ENCODE measurements around the gene GRB14.
A peak's percentile ranks its signal among the peaks of the same experiment; 100 is the strongest.

The GRB14 gene

GRCh38 chr2:164613321-164613982 is 7.8 kb downstream of the GRB14 start:
- DNase-seq (ENCODE audit: low spot score): no peak

DNA sequence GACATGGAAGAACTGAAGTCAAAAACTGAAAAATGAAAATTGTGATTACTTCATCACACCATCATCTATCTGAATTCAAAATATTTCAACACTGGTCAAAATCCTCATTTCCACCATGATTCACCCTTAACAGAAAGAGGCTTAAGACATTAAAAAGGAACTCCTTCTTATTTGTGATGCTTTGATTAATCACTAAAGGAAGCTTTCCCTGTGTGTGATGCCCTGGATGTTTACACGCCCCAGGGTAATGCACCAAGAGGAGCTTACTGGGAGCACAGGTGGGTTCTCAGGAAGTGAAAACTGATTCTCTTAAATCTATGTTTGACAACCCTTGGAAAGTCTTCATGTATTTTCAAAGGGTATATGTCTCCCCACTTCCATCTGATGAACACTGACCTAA is 11.5 kb downstream of the GRB14 start:
- no peak for DNase-seq (ENCODE audit: low spot score)

DNA sequence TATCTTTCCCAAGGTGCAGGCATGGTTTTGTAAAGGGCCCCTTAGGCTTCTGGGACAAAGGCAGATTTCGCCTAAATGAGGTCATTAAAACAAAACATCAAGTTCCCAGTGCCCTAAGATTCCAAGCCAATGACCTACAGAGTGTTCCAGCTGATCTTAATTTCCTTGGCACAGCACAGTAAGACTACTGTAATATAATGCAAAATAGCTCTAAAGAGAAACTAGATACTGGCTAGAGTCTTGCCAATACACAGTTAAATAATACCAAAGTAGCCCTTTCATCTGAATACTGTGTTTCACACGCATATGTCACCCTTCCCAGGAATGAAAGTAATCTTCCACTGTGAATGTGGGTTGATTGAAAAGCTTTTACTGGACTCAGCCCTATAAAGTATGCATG is 14.7 kb downstream of the GRB14 start:
- no peak for DNase-seq (ENCODE audit: low spot score)

GRCh38 chr2:164605295-164605694 is 16.0 kb downstream of the GRB14 start:
- DNase-seq (ENCODE audit: low spot score): no peak

DNA sequence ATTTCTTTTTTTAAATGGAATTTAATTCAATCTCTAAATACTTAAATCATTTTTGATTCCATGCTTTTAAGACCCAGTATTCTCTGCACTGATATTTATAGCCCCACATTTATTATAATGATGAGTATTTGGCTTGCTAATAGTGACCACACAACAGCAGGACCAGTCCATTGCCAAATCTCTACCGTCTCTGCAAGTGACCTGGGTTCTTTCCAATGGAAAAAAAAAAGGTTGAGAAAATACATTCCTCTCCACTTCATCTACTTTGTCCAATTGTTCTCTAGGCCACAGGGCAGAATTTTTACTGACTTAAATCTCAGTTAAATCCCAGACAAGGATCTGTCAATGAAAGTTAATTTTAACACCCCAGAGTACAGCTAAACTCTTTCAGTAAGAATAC is 20.5 kb downstream of the GRB14 start:
- no peak for DNase-seq (ENCODE audit: low spot score)

- peak; percentile 38 for DNase-seq (ENCODE audit: low spot score)
These were observed 21.2 kb downstream of the GRB14 start for GRCh38 chr2:164599954-164600589.

DNA sequence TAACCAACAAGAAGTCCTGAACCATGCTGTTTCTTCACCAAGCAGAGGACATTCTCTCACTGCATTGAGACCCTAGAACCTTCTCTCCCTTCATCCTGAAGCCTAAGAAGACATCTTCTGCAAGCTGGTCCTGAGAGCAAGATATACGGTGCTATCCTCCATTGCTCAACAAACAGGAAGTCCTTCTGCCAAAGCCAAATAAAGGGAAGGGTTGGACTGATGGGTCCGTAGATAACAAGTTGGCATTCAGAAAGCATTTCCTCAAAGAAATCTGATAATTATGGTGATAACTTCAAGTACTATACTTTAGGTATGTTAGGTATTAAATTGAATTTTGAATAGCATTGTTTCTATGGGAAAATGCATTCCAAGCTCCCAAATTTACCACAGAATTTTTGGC is 23.3 kb downstream of the GRB14 start:
- no peak for DNase-seq (ENCODE audit: low spot score)

DNA sequence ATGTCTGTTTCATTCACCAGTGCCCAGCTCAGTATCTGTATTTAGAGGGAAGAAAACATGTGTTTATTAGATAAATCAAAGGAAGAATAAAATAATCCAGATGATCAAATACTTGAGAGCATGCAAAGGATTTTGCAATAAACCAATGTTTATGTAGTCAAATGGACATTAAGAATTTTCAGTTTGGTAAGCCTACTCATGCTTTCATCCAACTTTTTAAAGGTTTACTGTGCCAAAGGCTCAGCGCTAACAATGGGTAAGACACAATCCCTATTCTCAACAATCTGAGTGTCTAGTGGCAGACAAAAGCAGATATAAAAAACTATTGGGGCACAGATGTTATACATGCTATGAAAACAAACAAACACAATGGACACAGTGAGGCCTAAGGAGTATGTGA is 26.3 kb downstream of the GRB14 start:
- no peak for DNase-seq (ENCODE audit: low spot score)

DNA sequence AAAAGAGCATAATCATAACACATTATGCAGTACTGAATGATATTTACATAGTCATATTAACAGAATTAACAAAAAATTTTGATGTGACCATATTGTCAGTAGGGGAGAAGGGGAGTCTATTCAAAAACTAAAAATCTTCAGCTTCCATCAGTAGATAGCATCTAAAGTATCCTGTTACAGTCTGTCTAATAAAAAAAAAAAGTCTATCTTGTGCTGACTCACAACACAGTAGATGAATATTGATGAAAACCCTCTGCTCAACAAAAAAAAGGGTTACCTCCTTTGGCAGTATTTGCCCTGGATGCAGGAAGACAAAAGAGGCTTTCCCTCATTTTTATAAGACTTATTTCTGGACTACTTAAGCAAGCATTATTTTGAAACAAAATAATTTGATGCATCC is 27.3 kb downstream of the GRB14 start:
- DNase-seq (ENCODE audit: low spot score): no peak

DNA sequence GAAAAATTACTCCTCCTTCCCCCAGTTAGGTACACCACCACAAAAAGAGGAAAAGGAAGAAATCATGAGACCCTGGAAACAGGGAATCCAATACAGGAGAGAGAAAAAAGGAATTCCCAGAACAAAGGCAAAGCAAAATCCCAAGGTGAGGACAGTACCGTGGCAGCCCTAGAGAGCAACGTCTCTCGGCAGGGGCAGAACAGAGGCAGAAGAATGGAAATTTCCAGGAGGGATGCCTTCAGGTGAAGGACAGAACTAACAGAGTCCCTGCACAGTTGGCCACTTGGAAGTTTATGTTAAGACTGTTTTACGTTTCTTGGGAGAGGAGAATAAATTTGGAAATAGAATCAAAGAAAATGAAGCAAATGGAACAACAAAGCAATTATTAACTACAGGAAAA is 27.7 kb downstream of the GRB14 start:
- DNase-seq (ENCODE audit: low spot score): no peak

DNA sequence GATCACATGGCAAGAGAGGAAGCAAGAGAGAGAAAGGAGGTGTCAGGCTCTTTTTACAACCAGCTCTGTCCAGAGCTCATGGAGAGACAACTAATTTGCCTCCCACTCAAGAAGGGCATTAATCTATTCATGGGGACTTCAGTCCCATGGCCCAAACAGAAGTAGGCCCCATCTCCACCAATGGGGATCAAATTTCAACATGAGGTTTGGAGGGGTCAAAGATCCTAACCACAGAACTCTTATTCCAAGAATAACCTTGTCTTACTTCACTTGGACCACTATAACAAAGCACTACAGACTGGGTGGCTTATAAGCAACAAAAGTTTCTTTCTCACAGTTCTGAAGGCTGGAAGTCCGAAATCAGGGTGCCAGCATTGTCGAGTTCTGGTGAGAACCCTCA is 31.8 kb downstream of the GRB14 start:
- no peak for DNase-seq (ENCODE audit: low spot score)

GRCh38 chr2:164581050-164581449 is 40.2 kb downstream of the GRB14 start:
- no peak for DNase-seq (ENCODE audit: low spot score)

DNA sequence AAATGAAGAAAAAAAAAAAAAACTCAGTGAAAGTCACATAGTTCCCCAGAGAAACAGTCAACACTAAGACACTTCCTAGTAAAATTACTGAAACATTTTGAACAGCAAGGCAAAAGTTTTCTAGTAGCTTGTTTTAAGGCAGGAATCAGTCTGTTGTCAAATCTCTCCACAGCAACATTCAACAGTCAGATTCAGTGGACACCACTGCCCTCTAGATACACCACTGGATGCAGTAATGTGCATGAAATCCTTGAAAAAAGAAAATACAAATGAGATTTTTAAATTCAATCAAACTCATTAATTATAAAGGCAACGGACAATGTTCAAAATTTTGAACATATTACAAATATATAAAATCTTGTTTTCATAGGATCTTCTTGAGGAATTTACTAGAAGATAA is 46.4 kb downstream of the GRB14 start:
- DNase-seq (ENCODE audit: low spot score): no peak

DNA sequence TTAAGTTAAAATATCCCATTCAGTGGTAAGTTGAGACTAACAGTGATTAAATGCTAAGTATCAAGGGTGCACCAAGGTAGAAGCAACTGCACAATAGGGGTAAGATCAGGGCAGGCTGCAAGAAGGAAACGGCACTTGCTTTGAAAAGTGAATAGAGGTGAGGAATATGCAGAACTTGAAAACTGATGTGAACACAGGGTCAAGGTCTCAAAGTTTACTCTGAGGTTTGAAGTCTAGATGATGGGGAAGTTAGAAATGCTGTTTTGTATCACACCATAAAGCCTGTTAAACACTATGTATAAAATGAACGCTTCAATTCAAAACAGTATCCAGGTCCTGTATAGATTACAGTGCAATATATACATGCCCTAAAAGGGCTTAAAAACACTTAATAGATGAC is 50.8 kb downstream of the GRB14 start:
- DNase-seq (ENCODE audit: low spot score): no peak

DNA sequence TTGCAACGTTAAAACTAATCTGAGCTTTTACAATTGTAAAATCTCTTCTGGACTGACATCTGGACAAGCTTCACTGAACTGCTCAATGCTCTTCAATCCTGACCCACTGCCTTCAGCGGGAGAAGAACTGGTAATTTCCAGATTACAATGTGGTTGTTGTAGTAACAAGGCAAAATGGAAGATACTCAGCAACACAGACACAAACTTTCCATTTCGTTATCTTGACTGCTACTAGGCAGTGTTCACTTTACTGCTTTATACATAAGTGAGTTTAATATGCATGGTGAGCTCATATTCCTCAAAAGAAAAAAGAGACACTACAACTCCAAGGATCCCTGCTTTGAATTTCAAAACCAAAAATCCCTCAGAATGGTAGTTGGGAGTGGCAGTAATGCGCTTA is 51.9 kb downstream of the GRB14 start:
- no peak for DNase-seq (ENCODE audit: low spot score)

DNA sequence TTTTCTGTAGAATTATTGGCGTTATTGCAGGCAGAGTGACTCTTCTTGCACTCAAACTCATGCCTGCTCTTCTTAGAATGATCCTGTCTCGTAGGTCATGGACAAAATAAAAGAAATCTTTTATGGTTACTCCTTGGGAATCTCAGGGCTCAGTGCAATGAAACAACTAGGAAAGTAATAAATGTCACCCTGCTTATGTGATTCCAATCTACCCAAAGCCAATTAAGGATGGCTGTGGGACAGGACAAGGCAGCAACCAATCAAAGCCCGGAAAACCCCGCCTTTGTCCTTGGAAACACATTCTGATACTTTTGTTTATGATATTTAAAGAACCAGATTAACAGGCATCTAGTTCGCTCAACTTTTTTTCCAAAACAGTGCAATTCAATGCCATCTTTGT is 53.0 kb downstream of the GRB14 start:
- no peak for DNase-seq (ENCODE audit: low spot score)

DNA sequence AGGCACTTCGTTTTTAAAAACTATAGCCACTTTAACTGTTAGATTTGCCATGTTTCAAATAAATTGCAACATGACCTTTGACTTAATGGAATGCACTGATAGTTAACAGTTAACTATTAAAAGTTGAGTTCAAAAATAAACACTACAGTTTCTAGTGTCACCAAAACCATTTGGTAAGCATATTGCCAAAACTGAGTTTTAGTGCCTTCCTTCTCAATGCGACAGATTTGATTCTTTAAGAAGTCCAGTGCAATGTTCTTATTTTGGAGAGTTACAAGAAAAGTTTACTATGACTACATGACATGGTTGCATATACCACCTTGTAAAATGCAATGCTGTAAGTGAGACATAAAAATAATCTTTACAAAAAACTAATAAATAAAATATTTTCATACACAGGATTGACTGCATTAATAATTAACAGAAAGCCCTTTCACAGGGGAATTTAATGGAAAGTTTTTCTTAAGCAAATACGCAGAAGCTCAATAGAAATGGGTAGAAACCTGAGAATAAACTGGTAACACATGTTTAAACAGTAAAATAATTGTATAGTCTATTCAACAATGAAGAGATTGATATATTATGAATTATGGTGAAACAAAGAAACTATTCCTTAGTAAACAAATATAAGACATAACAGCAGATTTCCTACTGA is 53.8 kb downstream of the GRB14 start:
- DNase-seq (ENCODE audit: low spot score): no peak

GRCh38 chr2:164565359-164565758 is 55.9 kb downstream of the GRB14 start:
- no peak for DNase-seq (ENCODE audit: low spot score)

GRCh38 chr2:164562666-164563065 is 58.6 kb downstream of the GRB14 start:
- DNase-seq (ENCODE audit: low spot score): no peak

GRCh38 chr2:164561991-164562390 is 59.3 kb downstream of the GRB14 start:
- DNase-seq (ENCODE audit: low spot score): no peak

DNA sequence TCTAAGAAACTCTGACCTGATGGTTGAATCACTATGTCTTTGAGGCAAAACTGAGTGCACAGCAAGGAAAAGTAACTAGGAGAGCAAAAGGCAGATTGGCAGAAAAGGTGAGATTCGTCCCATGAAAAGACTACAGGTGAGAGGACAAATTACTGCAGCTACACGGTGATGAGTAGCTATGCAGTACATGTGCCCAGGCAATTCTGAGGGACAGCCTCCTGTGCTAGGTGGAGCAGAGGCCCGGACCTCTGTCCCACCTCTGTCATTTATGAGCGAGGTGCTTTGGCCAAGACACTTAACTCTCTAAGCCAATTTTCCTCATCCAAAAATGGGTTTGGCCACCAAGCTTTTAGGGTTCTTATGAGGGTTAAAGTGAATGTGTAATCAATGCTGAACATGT is 59.9 kb downstream of the GRB14 start:
- DNase-seq (ENCODE audit: low spot score): no peak

DNA sequence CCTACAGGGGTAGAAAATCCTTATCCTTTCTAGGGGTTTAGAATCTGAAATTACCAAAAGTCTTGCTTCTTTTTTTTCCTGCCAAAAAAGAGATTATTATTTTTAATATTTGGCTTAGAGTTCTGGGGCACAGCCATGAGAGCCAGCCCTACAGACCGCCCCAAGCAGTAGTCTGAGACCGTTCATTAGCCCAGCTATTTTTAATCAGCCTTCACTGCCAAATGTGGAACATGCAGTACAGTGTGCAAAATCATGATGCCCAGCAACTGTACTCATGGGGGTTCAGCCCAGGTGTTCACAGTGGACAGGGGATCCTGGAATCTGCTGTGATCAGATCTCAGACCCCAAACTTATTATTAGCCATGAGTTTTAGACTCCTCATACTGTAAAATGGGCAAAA is 60.4 kb downstream of the GRB14 start:
- no peak for DNase-seq (ENCODE audit: low spot score)

- no peak for DNase-seq (ENCODE audit: low spot score)
These were observed 61.0 kb downstream of the GRB14 start for GRCh38 chr2:164560181-164560792.

Measured in germinal center (tissue), 1 donor.